Liver (tissue), 3 donors: Measurements from ENCODE around the gene ACOT7.

ENCODE experiments used
- JUND ChIP-seq, 2 donors: IDR thresholded peaks; 2 replicates each; pipeline ENCODE4 v1.6.1; 2016; ENCODE audit warnings: antibody characterized with exemption in 2 of 2
- TF ChIP-seq, protein P1 (sequence below): fragments of 150-350 bp; IDR thresholded peaks from 2 replicates; pipeline ENCODE4 v1.5.1; 2017; ENCODE audit warnings: improper control_type of control experiment, low read depth, low read length; ENCODE audit not compliant: missing input control
- TF ChIP-seq, protein P2 (sequence below): IDR thresholded peaks from 2 replicates; pipeline ENCODE4 v1.6.1; 2016; ENCODE audit warnings: antibody characterized with exemption, mild to moderate bottlenecking
- TF ChIP-seq, protein P3 (sequence below): IDR thresholded peaks from 2 replicates; pipeline ENCODE4 v1.6.1; 2016; ENCODE audit warnings: antibody characterized with exemption
- TF ChIP-seq, protein P4 (sequence below): IDR thresholded peaks from 2 replicates; pipeline ENCODE4 v1.6.1; 2016; ENCODE audit warnings: antibody characterized with exemption
- donor health status: healthy.
- donor health status: healthy.

DNA sequence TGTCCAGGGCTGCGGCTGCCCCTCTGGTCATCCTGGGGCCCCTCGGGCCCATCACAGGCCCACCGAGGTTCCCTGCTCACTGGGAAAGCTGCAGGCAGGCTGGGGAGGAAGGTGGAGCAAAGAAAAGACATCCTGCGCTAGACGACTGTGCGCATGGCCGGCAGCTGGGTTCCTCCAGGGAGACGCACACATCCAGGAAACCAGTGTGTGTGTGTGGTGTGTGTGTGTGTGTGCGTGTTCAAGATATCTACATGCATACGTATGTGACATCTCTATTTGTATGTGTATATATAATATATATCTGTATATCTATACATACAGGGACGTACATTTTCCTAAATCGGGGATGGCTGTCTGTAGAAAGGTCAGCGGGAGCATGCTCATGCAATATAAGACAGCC, 63.7 kb downstream of the ACOT7 start:
- TF ChIP-seq, protein P1, sequence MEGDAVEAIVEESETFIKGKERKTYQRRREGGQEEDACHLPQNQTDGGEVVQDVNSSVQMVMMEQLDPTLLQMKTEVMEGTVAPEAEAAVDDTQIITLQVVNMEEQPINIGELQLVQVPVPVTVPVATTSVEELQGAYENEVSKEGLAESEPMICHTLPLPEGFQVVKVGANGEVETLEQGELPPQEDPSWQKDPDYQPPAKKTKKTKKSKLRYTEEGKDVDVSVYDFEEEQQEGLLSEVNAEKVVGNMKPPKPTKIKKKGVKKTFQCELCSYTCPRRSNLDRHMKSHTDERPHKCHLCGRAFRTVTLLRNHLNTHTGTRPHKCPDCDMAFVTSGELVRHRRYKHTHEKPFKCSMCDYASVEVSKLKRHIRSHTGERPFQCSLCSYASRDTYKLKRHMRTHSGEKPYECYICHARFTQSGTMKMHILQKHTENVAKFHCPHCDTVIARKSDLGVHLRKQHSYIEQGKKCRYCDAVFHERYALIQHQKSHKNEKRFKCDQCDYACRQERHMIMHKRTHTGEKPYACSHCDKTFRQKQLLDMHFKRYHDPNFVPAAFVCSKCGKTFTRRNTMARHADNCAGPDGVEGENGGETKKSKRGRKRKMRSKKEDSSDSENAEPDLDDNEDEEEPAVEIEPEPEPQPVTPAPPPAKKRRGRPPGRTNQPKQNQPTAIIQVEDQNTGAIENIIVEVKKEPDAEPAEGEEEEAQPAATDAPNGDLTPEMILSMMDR, result no peak
- TF ChIP-seq, protein P2, sequence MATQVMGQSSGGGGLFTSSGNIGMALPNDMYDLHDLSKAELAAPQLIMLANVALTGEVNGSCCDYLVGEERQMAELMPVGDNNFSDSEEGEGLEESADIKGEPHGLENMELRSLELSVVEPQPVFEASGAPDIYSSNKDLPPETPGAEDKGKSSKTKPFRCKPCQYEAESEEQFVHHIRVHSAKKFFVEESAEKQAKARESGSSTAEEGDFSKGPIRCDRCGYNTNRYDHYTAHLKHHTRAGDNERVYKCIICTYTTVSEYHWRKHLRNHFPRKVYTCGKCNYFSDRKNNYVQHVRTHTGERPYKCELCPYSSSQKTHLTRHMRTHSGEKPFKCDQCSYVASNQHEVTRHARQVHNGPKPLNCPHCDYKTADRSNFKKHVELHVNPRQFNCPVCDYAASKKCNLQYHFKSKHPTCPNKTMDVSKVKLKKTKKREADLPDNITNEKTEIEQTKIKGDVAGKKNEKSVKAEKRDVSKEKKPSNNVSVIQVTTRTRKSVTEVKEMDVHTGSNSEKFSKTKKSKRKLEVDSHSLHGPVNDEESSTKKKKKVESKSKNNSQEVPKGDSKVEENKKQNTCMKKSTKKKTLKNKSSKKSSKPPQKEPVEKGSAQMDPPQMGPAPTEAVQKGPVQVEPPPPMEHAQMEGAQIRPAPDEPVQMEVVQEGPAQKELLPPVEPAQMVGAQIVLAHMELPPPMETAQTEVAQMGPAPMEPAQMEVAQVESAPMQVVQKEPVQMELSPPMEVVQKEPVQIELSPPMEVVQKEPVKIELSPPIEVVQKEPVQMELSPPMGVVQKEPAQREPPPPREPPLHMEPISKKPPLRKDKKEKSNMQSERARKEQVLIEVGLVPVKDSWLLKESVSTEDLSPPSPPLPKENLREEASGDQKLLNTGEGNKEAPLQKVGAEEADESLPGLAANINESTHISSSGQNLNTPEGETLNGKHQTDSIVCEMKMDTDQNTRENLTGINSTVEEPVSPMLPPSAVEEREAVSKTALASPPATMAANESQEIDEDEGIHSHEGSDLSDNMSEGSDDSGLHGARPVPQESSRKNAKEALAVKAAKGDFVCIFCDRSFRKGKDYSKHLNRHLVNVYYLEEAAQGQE, result no peak
- TF ChIP-seq, protein P3, sequence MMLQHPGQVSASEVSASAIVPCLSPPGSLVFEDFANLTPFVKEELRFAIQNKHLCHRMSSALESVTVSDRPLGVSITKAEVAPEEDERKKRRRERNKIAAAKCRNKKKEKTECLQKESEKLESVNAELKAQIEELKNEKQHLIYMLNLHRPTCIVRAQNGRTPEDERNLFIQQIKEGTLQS, result no peak
- TF ChIP-seq, protein P4, sequence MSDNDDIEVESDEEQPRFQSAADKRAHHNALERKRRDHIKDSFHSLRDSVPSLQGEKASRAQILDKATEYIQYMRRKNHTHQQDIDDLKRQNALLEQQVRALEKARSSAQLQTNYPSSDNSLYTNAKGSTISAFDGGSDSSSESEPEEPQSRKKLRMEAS, result no peak
- no peak for TF ChIP-seq JUND (IDR thresholded peaks at IDR 0.05)
